Left kidney (tissue), 2 donors: ENCODE data around the gene ATP1B3. TPM values are rescaled to one million over a fixed set of nuclear protein-coding genes. Genes with fewer than 3 reads are reported as not detected.
A peak's percentile ranks its signal among the peaks of the same experiment; 100 is the strongest.
"Not testable (repeated sequence)": the region's sequence is repeated elsewhere in the genome, so short reads cannot be mapped to it uniquely, and the experiment has no call there.

Source experiments
- DNase-seq: peaks from one replicate; pipeline ENCODE4 v3.0.0-alpha.2; 2013
- polyA plus RNA-seq: library from polyadenylated mRNA; unstranded; fragments of 120-200 nt; gene quantifications from one replicate; pipeline ENCODE4 v1.2.1, GENCODE V29; 2013; ENCODE audit not compliant: insufficient read length

Gene ATP1B3
- polyA plus RNA-seq, 1 donor, result 213 TPM

DNA sequence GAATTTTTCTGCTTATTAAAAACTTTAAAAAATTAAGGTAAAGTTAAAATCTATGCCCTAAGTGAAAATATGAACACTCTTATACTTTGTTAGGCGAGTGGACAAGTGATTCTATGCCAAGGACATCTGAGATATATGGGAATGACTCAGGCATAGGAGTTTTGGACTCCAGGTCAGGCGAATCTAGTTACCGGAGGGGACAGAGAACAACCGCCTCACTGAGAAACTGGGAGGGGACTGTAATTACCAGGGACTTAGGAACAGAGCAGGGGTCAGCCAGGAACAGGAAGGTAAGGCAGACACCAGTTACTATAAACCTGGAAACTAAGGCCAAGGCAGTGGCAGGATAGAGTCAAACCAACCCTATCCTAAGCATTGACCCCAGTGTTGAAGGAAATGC is 16.8 kb upstream of the ATP1B3 start:
- no peak for DNase-seq

- DNase-seq, result no peak
These were observed 16.3 kb upstream of the ATP1B3 start for GRCh38 chr3:141860086-141860669.

DNA sequence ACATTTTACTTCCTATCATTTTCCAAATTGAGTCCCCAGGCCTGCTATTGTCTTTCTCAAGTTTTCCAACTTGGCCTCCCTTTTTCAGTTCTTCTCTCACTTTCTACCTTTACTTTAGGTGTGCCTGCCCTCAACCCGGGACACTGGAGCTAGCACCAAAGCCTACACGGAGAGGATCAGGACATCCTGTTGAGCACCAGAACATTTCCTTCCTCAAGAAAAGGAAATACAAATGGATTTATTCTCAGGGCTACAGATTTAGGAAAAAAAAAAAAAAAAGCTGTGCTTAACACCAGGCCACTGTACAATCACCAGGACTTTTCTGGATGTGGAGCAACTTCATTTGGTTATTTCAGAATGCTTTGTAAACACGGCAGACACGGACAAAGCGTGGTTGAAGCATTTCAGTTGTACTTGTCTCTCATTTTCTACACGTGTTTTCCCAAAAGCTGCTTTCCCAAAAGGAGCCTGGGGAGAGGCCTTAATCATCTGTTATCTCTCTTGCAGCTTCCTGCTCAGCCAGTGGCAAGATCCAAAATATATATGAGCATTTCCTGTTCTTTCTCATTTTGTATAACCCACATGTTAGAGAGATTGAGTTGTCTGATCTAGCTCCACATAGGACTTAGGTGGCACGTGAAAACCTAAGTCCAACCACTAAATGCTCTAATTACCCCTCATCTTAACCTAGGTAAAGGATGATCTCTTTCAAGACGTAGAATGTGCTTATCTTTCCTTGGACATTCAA is 15.5 kb upstream of the ATP1B3 start:
- DNase-seq, result no peak

- DNase-seq, result no peak
These were observed 14.1 kb upstream of the ATP1B3 start for GRCh38 chr3:141862279-141862816.

- no peak for DNase-seq
These were observed 13.0 kb upstream of the ATP1B3 start for GRCh38 chr3:141863491-141863890.

- DNase-seq, result no peak
These were observed 12.0 kb upstream of the ATP1B3 start for GRCh38 chr3:141864281-141864970.

DNA sequence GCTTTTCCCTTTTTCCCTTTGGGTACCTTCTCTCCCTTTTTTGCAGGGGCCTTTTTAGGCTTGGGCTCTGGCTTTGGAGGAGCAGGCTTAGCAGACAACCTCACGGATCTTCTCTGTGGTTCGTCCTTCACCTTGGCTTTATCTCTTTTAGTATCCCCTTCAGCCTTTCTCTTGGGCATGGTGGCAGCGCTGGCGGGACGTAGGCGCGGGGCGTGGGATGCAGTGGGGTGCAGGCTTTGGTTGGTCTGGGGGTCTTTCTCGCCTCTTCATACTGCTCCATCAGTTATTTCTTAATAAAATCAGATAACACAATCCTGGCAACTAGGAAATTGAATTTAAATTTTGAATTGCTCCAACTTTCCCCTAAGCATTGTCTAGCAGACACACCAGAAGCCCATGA is 11.3 kb upstream of the ATP1B3 start:
- no peak for DNase-seq

GRCh38 chr3:141870091-141870687 is 6.3 kb upstream of the ATP1B3 start:
- no peak for DNase-seq

GRCh38 chr3:141875374-141875892 is 1.0 kb upstream of the ATP1B3 start:
- DNase-seq, result peak; percentile 86

DNA sequence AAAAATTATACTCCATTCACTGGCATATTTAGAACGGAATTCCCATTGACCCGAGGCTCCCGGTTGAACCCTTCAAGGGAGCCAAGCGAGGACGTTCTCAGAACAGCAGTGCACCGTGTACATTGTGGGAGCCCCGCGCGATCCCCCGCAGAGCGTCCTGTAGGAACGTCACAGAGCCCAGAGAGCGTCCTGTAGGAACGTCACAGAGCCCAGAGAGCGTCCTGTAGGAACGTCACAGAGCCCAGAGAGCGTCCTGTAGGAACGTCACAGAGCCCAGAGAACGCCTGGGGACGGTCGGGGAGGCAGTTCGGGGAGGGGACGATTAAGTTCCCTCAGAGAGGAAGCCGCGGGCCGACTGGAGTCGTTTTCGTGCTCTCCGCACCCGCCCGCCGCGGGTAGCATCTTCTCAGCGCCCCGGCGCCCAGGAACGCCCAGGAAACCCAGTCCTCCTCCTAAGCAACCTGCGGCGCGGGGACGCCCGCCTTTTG is 506 bp upstream of the ATP1B3 start:
- DNase-seq, result no peak

DNA sequence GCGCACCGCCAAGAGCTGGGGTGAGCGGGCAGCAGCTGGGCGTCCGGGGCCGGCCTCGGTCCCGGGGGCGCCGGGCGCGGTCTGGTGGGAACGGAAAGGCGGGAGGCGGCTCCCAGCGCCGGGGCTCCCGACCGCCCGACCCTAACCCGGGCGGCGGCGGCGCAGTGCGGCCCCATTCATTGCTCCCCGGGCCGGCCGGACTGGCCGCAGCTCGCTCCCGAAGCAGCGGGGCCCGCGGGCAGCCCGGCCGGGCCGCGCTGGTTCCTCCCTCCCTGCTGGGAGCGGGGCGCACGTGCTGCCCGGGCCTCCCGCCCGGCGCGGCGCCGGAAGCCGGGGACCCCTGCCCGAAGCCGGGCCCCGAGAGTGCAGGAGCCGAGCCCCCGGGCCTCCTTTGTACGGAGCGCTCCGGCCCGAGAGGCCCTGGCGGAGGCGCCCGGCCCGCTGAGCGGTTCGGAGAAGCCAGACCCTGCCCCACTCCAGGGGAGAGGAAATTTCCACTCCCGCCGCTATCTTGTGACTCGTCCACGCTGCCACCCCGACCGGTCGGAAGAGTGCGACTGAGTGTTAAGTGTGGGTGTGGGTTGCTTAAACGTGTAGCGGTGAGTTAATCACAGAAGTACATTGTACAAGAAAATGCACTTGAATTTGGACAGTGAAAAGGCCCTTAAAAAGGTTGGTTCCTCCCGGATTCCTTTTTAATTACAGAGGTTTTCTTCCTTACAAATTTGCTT is 613 bp downstream of the ATP1B3 start:
- DNase-seq, result no peak

DNA sequence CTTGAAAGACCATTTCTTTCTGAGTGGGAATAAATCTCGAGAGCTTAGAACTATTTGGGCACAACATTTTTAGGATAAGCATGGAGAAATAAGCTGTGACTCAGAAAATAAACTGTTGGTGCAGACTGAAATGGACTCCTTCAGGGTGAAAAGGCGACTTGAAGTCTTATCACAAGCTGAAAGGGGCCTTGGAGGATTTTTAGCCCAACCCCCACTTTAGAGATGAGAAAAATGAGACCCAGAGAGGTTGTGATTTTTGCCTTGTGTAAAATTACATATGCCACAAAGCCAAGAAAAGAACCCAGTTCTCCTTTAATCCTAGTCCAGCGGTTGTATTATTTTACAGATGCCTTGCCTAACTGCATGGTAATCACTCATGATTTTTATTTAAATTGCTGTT is 1.5 kb downstream of the ATP1B3 start:
- DNase-seq, result no peak

DNA sequence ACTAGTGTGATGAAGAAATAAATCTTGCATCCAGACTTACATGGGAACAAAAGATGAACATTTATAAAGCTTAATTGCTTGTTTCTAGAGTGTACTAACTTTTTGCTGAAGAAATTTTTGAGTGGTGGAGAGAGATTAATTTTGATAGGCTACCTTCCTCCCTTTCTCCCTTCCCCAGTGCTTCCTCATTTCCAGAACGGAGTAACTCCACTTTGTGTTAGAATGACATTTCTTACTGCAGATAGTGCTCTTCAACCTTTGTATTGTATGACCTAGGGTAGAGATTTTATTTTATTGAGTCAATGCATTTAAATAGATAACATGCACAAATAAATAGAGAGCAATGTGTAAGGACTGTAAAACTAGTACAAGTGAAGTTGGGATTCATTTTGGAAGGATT is 1.9 kb downstream of the ATP1B3 start:
- no peak for DNase-seq

- DNase-seq, result no peak
These were observed 2.4 kb downstream of the ATP1B3 start for GRCh38 chr3:141878817-141879216.

- DNase-seq, result no peak
These were observed 5.3 kb downstream of the ATP1B3 start for GRCh38 chr3:141881702-141882101.

DNA sequence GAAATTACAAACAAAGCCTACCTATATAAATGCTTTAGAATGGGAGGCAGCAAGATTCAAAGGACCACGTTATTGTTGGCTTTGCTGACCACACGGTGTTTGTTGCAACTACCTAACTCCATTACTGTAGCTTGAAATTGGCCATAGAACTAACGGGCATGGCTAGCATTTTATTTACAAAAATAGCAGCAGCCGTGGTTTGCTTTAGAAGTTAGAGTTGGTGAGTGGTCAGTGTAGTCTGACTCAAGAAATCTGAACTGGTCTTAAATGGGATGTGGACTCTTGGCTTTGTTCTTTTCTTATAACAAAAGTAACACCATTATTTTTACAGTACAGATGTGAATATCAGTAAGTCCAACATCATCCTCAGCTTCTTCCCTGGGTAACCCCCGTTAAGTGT is 10.6 kb downstream of the ATP1B3 start:
- DNase-seq, result no peak

- not testable (repeated sequence) for DNase-seq
These were observed 12.1 kb downstream of the ATP1B3 start for GRCh38 chr3:141888548-141888947.

GRCh38 chr3:141894524-141895176 is 18.2 kb downstream of the ATP1B3 start:
- DNase-seq, result no peak

DNA sequence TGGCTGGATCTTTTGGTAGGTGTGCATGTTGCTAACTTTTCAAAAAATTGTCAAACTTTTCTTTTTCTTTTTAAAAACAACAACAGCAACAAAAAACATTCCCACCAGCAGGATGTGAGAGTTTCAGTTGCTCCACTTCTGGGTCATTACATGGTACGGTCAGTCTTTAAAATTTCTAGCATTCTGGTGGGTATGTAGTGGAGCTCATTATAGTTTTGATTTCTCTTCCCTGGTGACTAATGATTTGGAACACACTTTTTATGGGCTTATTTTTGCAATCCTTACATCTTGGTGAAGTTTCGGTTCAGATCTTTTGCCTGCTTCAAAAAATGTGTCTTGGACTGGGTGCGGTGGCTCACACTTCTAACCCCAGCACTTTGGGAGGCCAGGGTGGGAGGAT is 19.3 kb downstream of the ATP1B3 start:
- no peak for DNase-seq

DNA sequence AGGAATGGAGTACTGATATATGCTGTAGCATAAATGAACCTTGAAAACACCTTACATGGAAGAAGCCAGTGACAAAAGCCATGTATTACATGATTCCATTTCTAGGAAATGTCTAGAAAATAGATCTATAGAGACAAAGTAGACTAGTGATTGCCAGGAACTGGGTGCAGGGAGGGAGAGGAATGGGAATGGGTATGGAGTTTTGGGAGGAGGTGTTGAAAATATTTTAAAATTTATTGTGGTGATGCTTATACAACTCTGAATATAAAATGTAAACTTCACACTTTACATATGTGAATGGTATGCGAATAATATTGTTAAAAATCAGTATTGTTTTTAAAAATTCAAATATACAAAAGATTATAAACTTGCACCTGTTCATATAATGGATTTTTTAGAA is 22.5 kb downstream of the ATP1B3 start:
- no peak for DNase-seq

DNA sequence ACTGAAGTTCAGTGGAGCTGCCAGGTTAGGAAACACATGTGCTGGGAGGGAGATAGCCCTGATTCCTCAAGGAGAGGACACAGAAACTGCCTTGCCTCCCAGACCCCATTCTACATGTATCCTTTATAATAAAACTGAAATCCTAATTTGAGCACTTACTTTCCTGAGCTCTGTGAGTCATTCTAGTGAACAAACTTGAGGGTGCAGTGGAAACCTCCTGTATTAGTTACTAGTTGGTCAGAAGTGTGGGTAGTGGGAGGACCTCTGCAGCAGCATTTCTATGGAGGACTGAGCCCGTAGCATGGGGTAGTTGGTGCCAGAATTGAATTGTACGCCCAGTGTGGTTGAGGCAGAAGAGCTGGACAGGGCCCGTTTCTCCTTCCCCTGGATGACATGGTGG is 23.9 kb downstream of the ATP1B3 start:
- no peak for DNase-seq
